ENCODE measurements around the gene MYOD1.

MYOD1 gene

DNA sequence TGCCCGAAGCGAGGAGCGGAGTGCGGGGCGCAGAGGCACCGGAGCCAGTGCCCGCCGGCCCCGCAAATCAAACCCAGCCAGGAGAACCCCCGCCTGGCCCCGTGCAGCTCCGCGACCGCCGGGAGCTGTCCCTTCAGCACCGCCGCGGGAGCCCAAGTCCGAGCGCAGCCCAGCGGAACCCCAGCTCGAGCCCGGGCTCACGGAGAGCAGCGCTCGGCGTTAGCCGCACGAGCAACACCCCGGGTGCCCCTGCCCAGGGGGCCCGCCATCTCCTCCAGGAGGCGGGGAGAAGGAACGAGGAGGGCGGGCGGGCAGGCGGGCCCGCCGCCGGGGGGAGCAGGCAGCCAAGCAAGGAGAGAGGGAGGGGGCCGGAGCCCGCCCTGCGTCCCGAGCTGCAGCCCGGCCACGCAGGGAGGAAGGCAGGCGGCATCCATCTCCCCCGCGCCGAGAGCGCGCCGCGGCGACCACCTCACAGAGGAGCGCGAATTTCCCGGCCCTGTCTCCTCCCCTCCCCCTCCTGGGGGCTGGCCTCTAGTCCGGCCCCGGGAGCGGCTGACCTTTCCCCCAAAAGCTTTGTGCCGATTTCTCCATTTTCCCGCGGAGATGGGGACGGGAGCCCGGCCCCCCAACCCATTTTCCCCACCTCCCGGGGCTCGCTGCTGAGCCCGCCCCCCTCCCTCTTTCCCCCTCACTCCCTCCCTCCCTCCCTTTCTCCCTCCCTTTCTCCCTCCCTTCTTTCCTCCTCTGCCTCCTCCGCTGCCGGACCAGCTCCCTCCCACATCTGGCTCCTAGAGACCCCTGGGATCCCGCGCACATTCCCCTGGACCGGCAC is 15.8 kb downstream of the MYOD1 start:
- DNase-seq (ENCODE audit: low read depth) = peak; percentile 23

DNA sequence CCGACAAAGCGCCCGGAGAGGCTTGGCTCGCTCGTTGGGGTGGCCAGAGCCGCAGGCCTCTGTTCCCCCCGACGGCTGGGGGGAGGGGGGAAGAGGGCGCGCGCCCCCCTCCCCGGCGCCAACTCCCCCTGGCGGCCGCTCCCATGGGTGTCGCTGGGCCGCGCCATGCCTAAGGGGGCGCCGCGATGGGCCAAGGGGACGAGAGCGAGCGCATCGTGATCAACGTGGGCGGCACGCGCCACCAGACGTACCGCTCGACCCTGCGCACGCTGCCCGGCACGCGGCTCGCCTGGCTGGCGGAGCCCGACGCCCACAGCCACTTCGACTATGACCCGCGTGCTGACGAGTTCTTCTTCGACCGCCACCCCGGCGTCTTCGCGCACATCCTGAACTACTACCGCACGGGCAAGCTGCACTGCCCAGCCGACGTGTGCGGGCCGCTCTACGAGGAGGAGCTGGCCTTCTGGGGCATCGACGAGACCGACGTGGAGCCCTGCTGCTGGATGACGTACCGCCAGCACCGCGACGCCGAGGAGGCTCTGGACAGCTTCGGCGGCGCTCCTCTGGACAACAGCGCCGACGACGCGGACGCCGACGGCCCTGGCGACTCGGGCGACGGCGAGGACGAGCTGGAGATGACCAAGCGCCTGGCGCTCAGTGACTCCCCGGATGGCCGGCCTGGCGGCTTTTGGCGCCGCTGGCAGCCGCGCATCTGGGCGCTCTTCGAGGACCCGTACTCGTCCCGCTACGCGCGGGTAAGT is 16.6 kb downstream of the MYOD1 start:
- DNase-seq (ENCODE audit: low read depth) = no peak

DNA sequence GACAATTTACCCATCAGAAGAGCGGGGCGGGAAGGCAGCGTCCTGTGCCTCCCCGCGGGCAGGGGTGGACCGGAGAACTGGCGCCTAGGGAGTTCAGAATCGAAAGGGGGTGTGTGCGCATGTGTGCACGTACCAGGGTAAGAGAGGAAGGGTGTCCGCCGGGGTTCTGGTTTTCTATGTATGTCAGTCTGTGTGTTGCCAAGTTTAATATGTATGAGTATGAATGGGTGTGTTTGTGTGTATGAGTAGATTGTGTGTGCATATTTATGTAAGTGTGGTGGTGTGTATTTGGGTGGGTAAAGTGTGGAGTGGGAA is 17.2 kb downstream of the MYOD1 start:
- no peak for DNase-seq (ENCODE audit: low read depth)

DNA sequence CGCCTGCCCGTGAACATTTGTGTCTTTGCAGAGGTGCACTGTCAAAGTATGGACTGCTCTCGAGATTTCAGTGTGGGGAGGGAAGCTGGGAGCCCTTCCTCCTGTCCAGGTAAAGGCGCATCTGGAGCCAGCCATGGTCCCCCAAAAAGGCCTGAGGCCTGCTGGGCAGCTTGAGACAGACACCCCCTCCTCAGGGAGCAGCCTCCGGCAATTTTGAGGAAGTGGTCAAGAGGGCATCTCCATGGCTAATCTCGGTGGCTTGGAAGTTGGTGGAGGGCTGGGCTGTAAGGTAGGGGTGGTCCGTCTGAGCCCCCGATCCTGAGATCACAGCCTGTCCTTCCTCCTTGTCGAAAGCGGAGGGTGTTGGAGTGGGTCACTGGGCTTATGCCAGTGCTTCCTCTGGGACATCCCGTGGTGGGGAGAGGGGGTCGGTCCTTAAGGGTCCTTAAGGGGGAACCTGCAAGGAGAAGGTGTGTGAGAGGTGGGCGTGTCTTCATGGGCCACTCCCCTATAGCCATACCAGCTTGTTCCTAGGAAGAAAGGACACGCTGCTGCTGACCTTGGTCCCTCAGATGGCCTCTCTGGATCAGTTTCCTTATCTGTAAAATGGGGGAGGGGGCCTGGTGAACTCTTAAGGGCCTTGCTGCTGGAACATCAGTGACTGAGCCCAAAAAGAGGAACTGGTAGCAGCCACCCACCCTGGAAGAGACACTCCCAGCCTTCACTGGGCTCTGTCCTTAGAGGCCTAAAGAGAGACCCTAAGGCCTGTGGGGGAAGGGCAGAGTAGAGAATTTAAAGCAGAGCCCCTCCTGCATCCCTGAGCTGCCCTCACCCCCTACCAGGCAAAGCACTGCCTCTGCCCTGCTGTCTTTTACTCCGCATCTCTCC is 17.8 kb downstream of the MYOD1 start:
- DNase-seq (ENCODE audit: low read depth) = no peak

GRCh38 chr11:17738151-17738973 is 19.0 kb downstream of the MYOD1 start:
- DNase-seq (ENCODE audit: low read depth) = no peak

GRCh38 chr11:17739945-17740338 is 20.6 kb downstream of the MYOD1 start:
- no peak for DNase-seq (ENCODE audit: low read depth)

DNA sequence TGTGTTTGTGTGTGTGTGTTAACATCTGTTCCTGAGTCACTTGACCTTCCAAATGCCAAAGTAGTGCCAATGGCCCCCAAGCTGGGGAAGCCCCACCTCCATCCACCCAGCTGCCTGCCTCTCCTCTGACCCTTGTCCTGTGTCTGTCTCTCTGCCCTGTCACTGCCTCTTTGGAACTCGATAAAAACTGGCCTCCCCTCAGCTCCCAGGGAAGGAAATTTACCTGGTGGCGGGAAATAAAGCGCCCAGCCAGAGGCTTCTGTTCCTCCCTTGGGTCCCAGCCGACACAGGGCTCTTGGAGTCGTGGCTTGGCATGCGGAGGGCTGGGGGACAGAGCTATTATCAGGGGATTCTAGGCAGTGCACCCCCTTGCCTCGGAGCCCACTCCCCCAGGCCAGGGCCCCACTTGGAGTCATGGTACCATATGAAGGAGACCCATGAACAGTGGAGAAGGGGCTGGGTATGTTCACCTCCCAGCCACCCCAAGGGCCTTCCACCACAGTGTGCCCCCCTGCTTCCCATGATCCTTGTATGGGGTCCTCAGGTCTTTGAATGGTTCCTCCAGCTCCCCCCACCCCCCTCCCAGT is 21.4 kb downstream of the MYOD1 start:
- DNase-seq (ENCODE audit: low read depth) = no peak

- DNase-seq (ENCODE audit: low read depth) = no peak
Measured at GRCh38 chr11:17741487-17741886, 22.1 kb downstream of the MYOD1 start.

DNA sequence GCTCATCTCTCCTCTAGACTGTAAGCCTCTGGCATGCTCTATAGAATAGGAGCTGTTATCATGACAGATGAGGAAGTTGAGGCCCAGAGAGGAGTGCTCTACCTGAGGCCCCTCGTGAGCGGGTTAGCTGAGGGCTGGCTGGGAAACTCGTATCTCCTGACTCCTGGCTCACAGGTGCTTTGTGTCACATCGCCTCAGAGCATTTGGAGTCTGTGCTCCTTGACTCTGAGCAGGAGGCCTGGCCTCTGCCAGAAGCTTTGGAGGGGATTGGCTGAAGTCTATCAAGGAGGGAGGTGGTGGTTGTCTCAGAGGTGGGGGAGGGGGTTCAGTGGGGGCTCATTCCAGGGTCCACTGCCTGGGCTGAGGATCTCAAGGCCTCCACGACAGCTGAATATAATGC is 22.6 kb downstream of the MYOD1 start:
- no peak for DNase-seq (ENCODE audit: low read depth)

- no peak for DNase-seq (ENCODE audit: low read depth)
Measured at GRCh38 chr11:17743026-17743807, 23.8 kb downstream of the MYOD1 start.

GRCh38 chr11:17743808-17744119 is 24.4 kb downstream of the MYOD1 start:
- DNase-seq (ENCODE audit: low read depth) = no peak

DNA sequence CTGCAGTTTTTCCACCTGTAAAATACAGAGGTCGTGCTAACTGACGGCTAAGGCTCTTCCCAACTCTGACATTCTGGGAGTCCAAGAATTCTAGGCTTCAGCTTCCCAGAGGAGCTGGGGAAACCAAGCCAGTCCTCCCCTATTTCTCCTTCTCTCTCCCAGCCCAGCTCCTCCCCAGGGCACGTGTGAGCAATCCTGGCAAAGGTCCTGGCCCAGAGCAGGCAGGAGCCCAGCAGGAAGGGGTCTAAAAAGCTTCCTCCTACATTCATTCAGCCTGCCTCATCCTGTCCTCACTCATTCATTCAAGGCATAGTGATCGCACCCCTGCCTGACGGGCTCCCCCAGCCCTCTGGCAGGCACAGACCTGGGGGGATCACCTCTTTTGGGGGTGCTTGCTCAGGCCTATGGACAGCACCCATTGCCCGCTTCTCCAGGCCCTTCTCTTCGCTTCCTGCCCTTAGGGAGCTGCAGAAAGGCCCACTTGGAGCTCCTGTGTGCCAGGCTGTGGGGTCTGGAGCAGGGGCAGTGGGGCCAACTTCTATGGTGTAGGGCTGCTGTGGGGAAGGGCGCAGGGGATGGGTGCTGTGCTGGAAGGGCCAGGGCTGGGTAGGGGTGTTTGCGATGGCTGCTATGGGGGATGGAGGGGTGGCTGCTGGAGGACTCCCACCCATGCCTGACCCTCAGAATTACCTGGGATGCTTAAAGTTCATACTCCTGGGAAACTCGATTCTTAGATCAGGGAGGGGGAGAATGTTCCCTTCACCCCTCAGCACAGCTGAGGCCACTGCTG is 25.0 kb downstream of the MYOD1 start:
- no peak for DNase-seq (ENCODE audit: low read depth)

DNA sequence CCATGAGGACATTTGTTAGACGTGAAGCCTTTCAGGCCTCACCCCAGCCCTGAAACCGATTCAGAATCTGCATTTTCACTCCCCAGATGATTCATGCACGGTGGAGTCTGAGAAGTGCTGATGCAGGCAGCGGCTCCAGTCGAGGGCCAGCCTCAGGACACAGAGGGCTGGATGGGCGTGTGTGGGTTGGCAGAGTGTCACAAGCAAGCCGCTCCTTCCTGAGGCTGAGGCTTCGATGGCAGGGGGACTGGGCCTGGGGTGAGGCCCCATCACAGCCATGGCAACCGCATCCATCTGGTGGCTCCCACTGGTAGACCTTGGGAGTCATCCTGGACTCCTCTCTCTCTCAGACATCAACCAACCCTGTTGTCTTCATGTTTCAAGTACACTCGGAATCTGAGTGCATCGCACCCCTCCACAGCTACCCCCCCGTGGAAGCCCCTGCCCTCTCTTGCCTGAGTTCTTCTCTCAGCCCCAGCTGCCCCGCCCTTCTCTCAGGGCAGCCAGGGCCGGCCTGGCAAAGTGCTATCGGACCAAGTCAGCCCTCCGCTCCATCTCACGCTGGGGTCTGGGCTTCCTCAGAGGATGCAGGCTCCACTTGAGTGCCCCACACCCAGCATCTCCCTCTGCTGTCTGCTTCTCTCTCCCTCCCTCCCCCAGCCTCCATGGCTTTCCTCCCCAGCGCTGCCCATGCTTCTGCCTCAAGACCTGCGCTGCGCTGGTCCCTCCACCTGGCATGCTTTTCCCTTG is 25.8 kb downstream of the MYOD1 start:
- DNase-seq (ENCODE audit: low read depth) = no peak

- no peak for DNase-seq (ENCODE audit: low read depth)
Measured at GRCh38 chr11:17746096-17746495, 26.7 kb downstream of the MYOD1 start.

DNA sequence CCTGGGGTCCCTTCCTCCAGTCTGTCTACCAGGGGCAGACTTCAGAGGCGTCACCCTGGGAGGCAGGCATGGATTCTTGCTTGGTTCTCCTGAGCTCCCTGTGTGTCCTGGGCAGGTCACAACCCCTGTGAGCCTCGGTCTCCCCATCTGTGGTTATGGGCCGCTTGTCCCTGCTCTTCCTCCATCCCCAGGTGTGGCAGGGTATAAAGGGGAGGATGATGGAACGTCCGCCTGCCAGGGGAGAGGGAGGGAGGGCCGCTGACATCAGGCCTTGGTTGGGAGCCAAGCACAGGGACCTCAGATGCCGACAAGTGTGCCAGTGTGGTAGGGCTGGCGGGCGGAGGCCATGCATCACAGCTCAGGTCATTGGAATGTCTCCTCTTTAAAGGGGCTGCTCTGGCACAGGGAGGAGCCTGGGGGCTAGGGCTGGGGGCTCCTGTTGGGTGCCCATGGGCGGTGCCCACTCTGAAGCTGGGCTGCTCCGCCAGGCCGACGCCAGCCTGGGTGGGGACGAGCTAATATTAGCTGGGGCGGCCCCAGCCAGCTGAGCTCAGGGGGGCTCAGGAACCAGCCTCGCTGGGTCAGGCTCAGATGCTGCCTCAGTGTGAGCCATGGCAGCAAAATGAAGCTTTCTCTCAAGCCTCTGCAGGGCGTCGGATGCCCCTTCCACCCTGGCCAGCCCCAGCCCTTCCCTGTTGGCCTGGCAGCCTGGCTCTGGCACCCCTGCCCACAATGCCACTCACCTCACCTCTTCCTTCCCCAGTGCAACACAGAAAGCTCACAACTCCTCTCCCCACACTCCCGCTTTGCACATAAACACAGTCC is 28.0 kb downstream of the MYOD1 start:
- DNase-seq (ENCODE audit: low read depth) = no peak

DNA sequence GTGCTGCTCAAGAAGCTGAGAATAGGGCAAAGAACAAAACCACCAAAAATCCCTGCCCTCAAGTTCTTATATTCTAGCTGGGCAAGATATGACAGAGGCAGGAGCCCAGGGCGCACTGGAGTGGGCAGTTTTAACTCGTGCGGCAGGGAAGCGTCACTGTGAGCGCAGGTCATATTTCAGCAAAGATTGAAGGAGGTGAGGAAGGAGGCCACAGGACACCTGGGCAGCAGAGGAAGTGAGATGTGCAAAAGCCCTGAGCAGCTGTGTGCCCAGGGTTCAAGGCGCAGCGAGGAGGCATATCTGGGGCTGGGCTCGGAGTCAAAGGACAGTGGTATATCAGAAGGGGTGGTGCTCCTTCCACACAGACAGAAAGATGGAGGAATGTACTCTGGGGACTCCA is 28.7 kb downstream of the MYOD1 start:
- DNase-seq (ENCODE audit: low read depth) = no peak

GRCh38 chr11:17748761-17749721 is 29.7 kb downstream of the MYOD1 start:
- no peak for DNase-seq (ENCODE audit: low read depth)

Measured in fibroblast of the conjunctiva (primary cell).